Testis (tissue), 3 donors: ENCODE data around the gene GPATCH3. TPM values are rescaled to one million over a fixed set of nuclear protein-coding genes. Genes with fewer than 3 reads are reported as not detected.

Source experiments
- DNase-seq: peaks from one replicate; pipeline ENCODE4 v3.0.0-alpha.2; 2019
- H3K27ac ChIP-seq, 2 donors: fragments of 200-600 bp; sonication (generic); one replicate each; pipeline ENCODE4 v1.5.1; 2019
- H3K27me3 ChIP-seq: fragments of 200-600 bp; sonication (generic); one replicate; pipeline ENCODE4 v1.5.1; 2019
- H3K36me3 ChIP-seq: fragments of 200-600 bp; sonication (generic); one replicate; pipeline ENCODE4 v1.5.1; 2017; ENCODE audit warnings: low read depth; ENCODE audit errors: missing control alignments
- H3K4me1 ChIP-seq: fragments of 200-600 bp; sonication (generic); one replicate; pipeline ENCODE4 v1.5.1; 2019
- H3K4me3 ChIP-seq, 2 donors: fragments of 200-600 bp; sonication (generic); one replicate each; pipeline ENCODE4 v1.5.1; 2017 to 2019
- H3K9me3 ChIP-seq: fragments of 200-600 bp; sonication (generic); one replicate; pipeline ENCODE4 v1.5.1; 2017
- CTCF ChIP-seq, 3 experiments: fragments of 450-650 bp in 2 of 3; fragments of 200-600 bp in 1 of 3; sonication (generic) in 1 of 3; IDR thresholded peaks; one replicate each; pipeline ENCODE4 v1.5.1; 2016 to 2019; ENCODE audit warnings: antibody characterized with exemption in 3 of 3, mild to moderate bottlenecking in 2 of 3, moderate library complexity in 1 of 3
- POLR2A ChIP-seq: fragments of 450-650 bp; IDR thresholded peaks from one replicate; pipeline ENCODE4 v1.6.1; 2017; ENCODE audit warnings: antibody characterized with exemption, mild to moderate bottlenecking, moderate library complexity
- WGBS, 2 donors: methylation state at CpG; one replicate each; pipeline ENCODE4 v1.1.5; 2018; 5-methylcytosine and 5-hydroxymethylcytosine counted together
- intact Hi-C: fragments of 100-400 bp; cut with DNase I; formaldehyde crosslinking; loops from one replicate; pipeline ENCODE4 v1.15.1; 2023; ENCODE audit warnings: low total_unique reads
- polyA plus RNA-seq: library from polyadenylated mRNA; stranded (reverse); fragments of 350-450 nt; fragmentation: Illumina TruSeq; extraction: RNeasy Lipid Tissue Mini Kit (QIAGEN cat#74804); gene quantifications from one replicate; pipeline ENCODE4 v1.2.3, GENCODE V29; 2014; ENCODE audit warnings: low read depth, low replicate concordance; ENCODE audit not compliant: insufficient read depth
- total RNA-seq, 2 donors: library from RNA; depleted of rRNA; stranded (reverse); fragments of >200 nt; gene quantifications; one replicate each; pipeline ENCODE4 v1.2.3, GENCODE V29; 2016

Gene GPATCH3
- total and polyA plus RNA-seq, 3 donors from 2014 or later = 16.5 to 18.9 (median 17.7) TPM

GRCh38 chr1:26938004-26938658 lies 37.9 kb upstream of the GPATCH3 start:
- H3K4me3 ChIP-seq = no peak overlapping the region
- H3K27me3 ChIP-seq = no peaks in the 10 kb centered on the region
- peaks cover 4% of the 10 kb centered on the region for H3K4me1 ChIP-seq
- H3K36me3 ChIP-seq = no peaks in the 10 kb centered on the region
- no peak for DNase-seq
- 59 to 88% methylated on average over 2 to 4 of the region's 4 CpGs for WGBS, 2 donors
- no peaks in the 10 kb centered on the region for H3K9me3 ChIP-seq
- TF ChIP-seq CTCF (IDR thresholded peaks at IDR 0.05) (no peak), POLR2A (no peak)
- no peak overlapping the region for H3K27ac ChIP-seq
- intact Hi-C loops = no loop called here

DNA sequence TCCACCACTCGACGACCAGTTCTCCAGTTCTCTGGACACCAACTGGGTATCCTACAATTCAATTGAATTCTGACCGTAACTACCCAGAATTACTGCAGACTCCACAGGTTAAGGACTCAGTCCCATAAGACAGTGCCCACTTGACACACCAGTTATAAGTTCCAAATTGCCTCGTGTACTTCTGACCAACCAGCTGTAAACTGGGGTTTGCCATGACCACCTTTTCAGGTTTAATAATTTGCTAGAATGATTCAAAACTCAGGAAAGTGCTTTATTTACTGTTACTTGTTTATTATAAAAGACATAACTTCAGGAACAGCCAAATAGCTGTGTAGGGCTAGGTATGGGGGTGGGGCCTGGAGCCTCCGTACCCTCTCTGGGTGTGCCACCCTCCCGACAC lies 36.6 kb upstream of the GPATCH3 start:
- Histone ChIP-seq H3K27me3 (no peaks in the 10 kb centered on the region), H3K4me3 (no peak overlapping the region), H3K4me1 (peaks cover 4% of the 10 kb centered on the region), H3K27ac (no peak overlapping the region), H3K9me3 (no peaks in the 10 kb centered on the region), H3K36me3 (no peaks in the 10 kb centered on the region)
- WGBS, 2 donors = 81 to 88% methylated on average over 6 of the region's 6 CpGs
- no peak for TF ChIP-seq CTCF (IDR thresholded peaks at IDR 0.05)
- TF ChIP-seq POLR2A = no peak
- DNase-seq = no peak
- intact Hi-C loops = no loop called here

DNA sequence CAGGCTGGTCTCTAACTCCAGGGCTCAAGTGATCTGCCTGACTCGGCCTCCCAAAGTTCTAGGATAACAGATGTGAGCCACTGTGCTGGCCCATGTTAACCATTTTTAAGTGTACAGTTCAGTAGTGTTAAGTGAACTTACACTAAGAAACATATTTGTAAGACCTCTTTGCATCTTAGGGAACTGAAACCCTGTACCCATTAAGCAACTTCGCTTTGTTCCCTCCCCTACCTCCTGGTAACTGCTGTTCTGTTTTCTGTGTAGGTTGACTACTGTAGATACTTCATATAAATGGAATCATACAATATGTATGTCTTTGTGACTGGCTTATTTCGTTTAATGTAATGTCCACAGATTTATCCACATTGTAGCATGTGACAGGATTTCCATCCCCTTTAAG lies 32.3 kb upstream of the GPATCH3 start:
- Histone ChIP-seq H3K4me1 (no peaks in the 10 kb centered on the region), H3K9me3 (no peaks in the 10 kb centered on the region), H3K27me3 (no peaks in the 10 kb centered on the region), H3K27ac (no peak overlapping the region), H3K4me3 (no peak overlapping the region), H3K36me3 (no peaks in the 10 kb centered on the region)
- no peak for TF ChIP-seq POLR2A
- no peak for TF ChIP-seq CTCF (IDR thresholded peaks at IDR 0.05)
- DNase-seq = no peak
- WGBS, 2 donors = 85 to 86% methylated on average over 3 of the region's 3 CpGs
- intact Hi-C loops = no loop called here

- Histone ChIP-seq H3K4me3 (no peak overlapping the region), H3K27me3 (no peaks in the 10 kb centered on the region), H3K27ac (no peak overlapping the region), H3K36me3 (no peaks in the 10 kb centered on the region), H3K9me3 (no peaks in the 10 kb centered on the region), H3K4me1 (peaks cover 17% of the 10 kb centered on the region)
- WGBS, 2 donors = 93 to 100% methylated on average over 3 of the region's 3 CpGs
- no peak for DNase-seq
- no peak for TF ChIP-seq CTCF (IDR thresholded peaks at IDR 0.05)
- intact Hi-C loops = no loop called here
Measured at GRCh38 chr1:26923711-26924110, 23.4 kb upstream of the GPATCH3 start.

GRCh38 chr1:26922901-26923300 lies 22.6 kb upstream of the GPATCH3 start:
- Histone ChIP-seq H3K4me1 (peaks cover 17% of the 10 kb centered on the region), H3K27me3 (no peaks in the 10 kb centered on the region), H3K4me3 (no peak overlapping the region), H3K27ac (no peak overlapping the region), H3K9me3 (no peaks in the 10 kb centered on the region), H3K36me3 (no peaks in the 10 kb centered on the region)
- intact Hi-C loops = no loop called here
- 61 to 63% methylated on average over 3 of the region's 3 CpGs for WGBS, 2 donors
- no peak for TF ChIP-seq CTCF (IDR thresholded peaks at IDR 0.05)
- no peak for DNase-seq
